ENCODE data around the gene JUND. TPM values are rescaled to one million over a fixed set of nuclear protein-coding genes. Genes with fewer than 3 reads are reported as not detected.

The JUND gene
- total RNA-seq, 1 experiment from 2014 or later = 103 TPM

DNA sequence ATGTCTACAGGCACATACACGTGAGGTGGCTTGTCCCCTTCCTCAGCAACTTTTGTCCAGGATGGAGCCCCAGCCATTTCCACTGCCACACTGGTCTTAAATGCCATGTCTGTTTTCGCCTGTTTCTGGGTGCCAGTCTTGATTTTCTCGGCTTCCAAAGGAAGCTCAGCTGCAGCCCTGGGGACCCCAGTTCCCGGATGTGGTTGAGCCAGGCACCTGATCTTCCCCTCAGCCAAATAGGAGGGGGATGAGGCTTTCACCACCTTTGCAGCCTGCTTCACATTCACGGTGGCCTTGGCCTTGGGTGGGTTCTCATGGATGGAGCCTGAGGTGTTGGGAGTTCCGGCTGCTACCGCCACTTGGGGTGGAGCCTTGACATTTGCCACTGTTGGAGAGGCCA lies 15.8 kb downstream of the JUND start:
- Mint-ChIP-seq H3K4me3 (peak overlapping the region in 1 of 2 experiments; percentile 51; a peak in 1 of 5 replicates), H3K27me3 (ENCODE audit: low read depth) (peaks cover 9% of the 10 kb centered on the region), H3K9me3 (no peaks in the 10 kb centered on the region; a peak in 2 of 5 replicates), H3K36me3 (ENCODE audit: insufficient read depth in 1 of 3, low read depth in 3 of 3) (peaks cover 2 to 20% (median 5%) of the 10 kb centered on the region in 3 experiments; a peak in 4 of 7 replicates), H3K27ac (no peak overlapping the region; a peak in 1 of 7 replicates), H3K4me1 (no peaks in the 10 kb centered on the region)
- Histone ChIP-seq H2BK12ac (ENCODE audit: insufficient read length, low read depth, low read length) (no peak overlapping the region), H2BK15ac (ENCODE audit: low read depth, low read length) (no peak overlapping the region), H3K56ac (ENCODE audit: insufficient read length, low read depth, low read length) (no peak overlapping the region), H2BK5ac (ENCODE audit: insufficient read length, low read length) (no peak overlapping the region), H3K23ac (ENCODE audit: insufficient read length, low read depth, low read length) (no peak overlapping the region), H3K79me2 (ENCODE audit: insufficient read depth, low read length) (no peaks in the 10 kb centered on the region), H4K20me1 (ENCODE audit: control insufficient read depth, insufficient read depth, insufficient read length) (no peaks in the 10 kb centered on the region), H2AFZ (ENCODE audit: low read length) (no peak overlapping the region), H3K14ac (ENCODE audit: insufficient read depth, low read length) (no peak overlapping the region), H3K9me3 (ENCODE audit: control insufficient read depth, low read depth, low read length) (no peaks in the 10 kb centered on the region), H3K23me2 (ENCODE audit: insufficient read length, low read depth, low read length, poor library complexity, severe bottlenecking) (no peaks in the 10 kb centered on the region), H4K5ac (ENCODE audit: insufficient read length, low read depth, low read length) (no peak overlapping the region), H3K4me1 (ENCODE audit: insufficient read depth, low read length) (no peaks in the 10 kb centered on the region), H4K8ac (replicated peaks; ENCODE audit: insufficient read length, low read depth, low read length) (no peak overlapping the region), H3K79me1 (ENCODE audit: insufficient read depth, low read depth, low read length, poor library complexity, severe bottlenecking) (no peaks in the 10 kb centered on the region), H2AK5ac (ENCODE audit: insufficient read length, low read length) (no peak overlapping the region), H3K4me2 (ENCODE audit: insufficient read depth, insufficient read length, low read length) (no peak overlapping the region), H3K4ac (ENCODE audit: low read depth, low read length) (no peak overlapping the region), H3K27me3 (ENCODE audit: insufficient read depth, low read length) (no peaks in the 10 kb centered on the region), H4K91ac (ENCODE audit: insufficient read length, low read depth, low read length) (no peak overlapping the region), H2BK120ac (ENCODE audit: low read depth, low read length, poor library complexity, severe bottlenecking) (no peak overlapping the region), H3K18ac (ENCODE audit: insufficient read length, low read depth, low read length) (no peak overlapping the region), H3K9ac (ENCODE audit: extremely low read depth, insufficient read length, low read length) (no peak overlapping the region), H2BK20ac (ENCODE audit: low read depth, low read length, poor library complexity, severe bottlenecking) (no peak overlapping the region), H3K27ac (ENCODE audit: insufficient read length, low read depth, low read length) (no peak overlapping the region), H3T11ph (ENCODE audit: low read length) (no peak overlapping the region)
- TF ChIP-seq, protein P1, sequence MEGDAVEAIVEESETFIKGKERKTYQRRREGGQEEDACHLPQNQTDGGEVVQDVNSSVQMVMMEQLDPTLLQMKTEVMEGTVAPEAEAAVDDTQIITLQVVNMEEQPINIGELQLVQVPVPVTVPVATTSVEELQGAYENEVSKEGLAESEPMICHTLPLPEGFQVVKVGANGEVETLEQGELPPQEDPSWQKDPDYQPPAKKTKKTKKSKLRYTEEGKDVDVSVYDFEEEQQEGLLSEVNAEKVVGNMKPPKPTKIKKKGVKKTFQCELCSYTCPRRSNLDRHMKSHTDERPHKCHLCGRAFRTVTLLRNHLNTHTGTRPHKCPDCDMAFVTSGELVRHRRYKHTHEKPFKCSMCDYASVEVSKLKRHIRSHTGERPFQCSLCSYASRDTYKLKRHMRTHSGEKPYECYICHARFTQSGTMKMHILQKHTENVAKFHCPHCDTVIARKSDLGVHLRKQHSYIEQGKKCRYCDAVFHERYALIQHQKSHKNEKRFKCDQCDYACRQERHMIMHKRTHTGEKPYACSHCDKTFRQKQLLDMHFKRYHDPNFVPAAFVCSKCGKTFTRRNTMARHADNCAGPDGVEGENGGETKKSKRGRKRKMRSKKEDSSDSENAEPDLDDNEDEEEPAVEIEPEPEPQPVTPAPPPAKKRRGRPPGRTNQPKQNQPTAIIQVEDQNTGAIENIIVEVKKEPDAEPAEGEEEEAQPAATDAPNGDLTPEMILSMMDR (conservative IDR thresholded peaks at IDR 0.05) = no peak
- no CpG with 5 or more reads among the region's 7 CpGs for WGBS (ENCODE audit: extremely low coverage, insufficient read length, low lambda C conversion rate)
- no peak for DNase-seq

All from H9 (cell line).